CD4-positive, alpha-beta T cell treated with Interleukin-17A for 4 hours (primary cell): ENCODE measurements around the gene MECR.
"Not testable (repeated sequence)": the region's sequence is repeated elsewhere in the genome, so short reads cannot be mapped to it uniquely, and the experiment has no call there.

Experiments used
- DNase-seq: peaks from one replicate; pipeline ENCODE4 v3.0.0-alpha.2; 2020; ENCODE audit warnings: mixed read lengths

The MECR gene

DNA sequence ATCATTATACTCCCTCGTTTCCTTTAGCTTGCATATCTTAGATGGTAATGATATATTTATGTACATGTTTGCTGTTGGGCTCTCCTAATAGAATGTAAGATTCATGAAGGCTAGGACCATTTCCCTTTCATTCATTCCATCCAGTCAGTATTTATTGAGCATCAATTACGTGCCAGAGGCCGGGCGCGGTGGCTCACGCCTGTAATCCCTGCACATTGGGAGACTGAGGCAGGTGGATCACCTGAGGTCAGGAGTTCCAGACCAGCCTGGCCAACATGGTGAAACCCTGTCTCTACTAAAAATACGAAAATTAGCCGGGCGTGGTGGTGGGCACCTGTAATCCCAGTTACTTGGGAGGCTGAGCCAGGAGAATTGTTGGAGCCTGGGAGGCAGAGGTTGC lies 4.1 kb upstream of the MECR start:
- not testable (repeated sequence) for DNase-seq

DNA sequence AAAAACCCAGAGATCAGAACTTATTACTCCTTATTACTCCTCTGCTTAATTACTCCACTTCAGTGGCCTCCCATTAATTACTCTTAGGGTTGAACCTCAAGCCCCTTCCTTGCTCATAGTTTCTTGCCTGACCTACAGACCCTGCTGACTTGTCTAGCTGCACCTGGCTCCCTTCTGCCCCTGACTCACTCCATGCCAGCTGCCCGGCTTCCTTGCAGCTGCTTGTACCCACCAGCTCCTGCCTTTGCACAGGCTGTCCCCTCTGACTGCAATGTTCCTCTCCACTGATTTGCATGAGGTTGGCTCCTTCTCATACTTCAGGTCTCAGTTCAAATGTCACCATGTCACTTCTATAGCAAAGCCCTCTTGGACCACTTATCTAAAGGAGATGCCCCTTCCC lies 3.7 kb upstream of the MECR start:
- DNase-seq: no peak

DNA sequence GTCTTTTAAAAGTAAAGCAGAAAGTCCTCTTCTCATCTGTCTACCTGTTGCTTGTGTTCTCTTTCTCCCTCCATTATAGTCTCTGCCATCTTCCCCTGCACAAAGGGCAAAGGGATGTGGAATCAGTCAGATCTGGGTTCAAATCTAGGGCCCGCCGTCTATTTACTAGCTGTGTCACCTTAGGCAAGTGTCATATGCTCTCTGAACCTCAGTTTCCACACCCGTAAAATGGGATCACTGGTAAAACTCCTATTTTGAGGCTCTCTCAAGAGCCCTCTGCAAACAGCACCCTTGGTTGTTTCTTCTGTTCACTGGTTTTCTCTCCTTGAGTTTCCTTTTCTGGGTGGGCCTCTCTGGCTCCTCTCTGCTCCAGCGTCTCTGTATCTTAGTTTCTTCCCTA lies 3.0 kb upstream of the MECR start:
- no peak for DNase-seq

DNA sequence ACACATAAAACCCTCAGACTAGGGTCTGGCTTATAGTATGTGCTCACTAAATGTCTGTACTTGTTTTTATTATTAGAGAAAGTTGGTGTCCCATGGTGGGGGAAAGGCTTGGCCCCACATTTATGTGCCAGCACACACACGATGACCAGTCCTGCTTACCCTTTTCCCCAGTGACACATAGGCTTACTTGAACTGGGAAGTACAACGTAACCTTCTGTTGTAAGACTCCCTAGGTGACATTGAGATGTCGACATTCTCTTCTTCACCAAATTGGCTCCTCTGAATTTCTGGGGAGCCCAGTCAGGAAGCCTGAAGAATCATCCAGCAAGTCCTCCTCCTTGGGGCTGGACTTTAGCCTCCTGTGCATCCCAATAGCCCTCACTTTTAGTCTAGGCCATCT lies 1.7 kb upstream of the MECR start:
- DNase-seq: no peak

DNA sequence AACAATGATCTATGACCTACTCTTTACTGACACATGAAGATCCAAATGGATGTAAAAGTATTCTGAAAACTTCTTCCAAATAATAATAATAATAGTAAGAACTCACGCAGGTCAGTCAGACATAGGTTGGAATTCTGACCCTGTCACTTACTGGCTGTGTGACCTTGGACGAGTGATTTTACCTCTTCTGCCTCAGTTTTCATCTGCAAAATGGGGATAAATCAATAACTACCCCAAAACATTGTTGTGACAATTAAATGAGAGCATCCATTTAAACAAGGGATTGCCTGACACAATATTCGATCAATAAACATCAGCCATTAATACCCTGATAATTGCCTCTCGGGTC lies 556 bp downstream of the MECR start:
- DNase-seq: no peak

DNA sequence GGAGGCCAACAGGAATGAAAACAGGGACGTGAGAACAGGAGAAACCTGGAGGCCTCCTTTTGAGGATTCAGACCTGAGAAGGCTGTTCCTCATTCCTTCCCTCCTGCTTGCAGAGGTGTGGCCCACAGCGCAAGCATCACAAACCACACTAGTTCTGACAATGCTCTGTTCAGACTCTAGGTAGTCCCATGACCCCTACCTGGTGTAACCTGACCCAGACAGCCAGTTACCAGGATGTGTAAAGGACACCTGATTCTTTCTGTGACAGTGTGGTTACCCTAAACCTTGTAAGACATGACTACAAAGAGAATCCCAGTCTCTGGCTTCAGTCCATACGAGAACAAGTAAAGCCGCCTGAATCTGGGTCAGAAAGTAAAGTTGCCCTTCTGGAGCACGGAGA lies 3.2 kb downstream of the MECR start:
- no peak for DNase-seq

DNA sequence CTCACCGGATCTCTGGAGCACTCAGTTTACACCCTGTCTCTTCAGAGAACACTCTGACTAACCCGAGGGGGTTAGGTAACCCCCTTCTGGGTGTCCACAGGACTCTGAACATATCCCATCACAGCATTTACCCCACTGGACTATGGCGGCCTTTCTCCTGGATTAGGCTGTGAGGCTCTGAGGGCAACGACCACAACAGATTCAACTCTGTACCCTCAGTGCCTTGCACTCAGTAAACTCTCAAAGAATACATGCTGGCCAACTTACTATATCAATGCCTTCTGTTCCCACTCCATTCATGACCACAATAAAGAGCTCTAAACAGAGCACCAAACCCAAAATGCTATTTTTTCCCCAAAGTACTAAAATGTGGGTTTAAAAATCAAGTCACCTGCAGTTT lies 5.4 kb downstream of the MECR start:
- no peak for DNase-seq

DNA sequence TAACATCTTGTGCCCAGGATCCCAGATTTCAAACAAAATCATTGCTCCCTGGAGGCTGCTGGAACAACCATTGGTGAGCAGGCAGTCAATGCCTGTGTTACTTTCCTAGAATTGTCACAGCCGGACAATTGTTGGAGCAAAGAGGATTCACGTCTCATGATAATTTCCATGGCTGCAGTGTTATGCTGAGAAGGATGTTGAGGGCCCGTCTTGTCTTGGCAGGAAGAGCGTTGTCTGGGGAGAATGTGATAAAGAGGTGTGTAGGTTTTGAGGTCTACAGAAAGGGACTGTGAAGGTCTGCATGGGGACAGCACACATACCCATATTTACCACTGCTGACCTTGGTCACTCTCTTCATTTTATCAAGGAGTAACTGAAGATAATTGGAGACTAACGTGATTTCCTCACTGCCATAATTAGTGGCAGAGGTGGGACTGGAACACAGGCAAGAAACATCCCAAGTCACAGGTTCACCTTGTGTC lies 6.3 kb downstream of the MECR start:
- DNase-seq: no peak

DNA sequence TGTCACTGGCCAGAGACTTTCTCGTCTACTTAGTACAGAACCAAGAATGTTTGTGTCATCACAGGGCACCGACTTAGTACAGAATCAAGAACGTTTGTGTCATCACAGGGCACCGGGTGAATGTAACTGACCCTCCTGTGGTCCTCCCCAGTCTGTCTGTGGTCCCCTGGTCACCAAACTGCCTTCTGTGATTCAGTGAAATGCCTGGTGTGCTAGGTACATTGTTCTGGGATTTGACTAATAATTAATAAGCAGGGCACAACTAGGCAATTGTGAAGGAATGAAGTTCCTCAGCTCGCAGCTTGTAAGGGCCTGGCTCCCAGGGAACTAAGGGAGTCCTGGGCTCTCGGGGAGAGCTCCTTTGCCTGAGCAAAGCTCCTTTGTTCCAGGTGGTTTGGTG lies 7.2 kb downstream of the MECR start:
- DNase-seq: no peak

DNA sequence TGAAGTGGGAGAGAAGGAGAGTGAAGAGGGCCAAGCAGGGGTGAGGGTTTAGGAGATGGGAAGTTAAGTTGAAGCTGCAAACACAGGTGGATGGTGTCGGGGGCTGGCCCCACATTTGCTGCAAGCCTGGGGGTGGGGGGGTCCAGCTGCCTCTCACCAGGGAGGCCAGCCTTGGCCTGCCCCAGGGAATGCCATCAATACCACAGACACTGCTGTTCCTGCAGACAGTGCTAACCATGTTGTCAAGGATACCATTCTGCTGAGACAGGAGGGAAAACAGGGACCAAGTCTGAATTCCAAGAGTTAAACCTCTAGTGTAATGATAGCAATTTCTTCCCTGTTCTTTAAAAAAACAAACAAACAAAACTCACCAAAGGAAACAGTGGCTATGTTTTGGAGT lies 8.0 kb downstream of the MECR start:
- DNase-seq: no peak

DNA sequence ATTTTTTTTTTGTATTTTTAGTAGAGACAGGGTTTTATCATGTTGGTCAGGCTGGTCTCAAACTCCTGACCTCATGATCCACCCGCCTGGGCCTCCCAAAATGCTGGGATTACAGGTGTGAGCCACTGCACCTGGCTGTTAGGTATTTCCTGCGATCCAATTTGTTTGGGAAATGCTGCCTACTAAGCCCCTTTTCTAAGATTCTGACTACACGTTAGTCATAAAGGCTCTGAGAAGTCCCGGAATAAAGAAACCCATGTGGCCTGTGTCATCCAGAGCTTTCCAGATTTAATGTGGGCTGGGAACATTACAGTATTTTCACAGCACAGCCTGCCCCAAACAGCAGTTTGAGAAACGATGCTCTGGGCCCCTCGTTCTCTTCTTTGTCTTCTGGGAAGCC lies 8.5 kb downstream of the MECR start:
- DNase-seq: not testable (repeated sequence)

DNA sequence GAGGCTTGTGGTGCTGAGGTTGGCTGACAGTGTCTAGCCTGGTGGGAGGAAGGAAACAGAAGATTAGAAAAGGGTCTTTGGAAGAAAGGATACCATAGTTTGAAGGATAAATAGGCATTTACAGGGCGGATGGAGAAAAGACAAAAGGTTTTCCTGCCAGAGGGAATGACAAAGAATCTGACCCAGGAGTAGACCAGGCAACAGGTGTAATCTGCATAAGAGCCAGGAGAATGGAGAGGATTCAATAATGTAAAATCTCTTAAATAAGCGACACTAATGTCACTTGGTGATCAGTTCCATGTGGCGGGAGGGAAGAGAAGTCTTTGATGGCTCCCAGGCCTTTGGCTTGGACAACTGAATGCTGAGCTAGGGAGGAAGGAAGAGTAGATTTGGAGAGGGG lies 9.4 kb downstream of the MECR start:
- no peak for DNase-seq

DNA sequence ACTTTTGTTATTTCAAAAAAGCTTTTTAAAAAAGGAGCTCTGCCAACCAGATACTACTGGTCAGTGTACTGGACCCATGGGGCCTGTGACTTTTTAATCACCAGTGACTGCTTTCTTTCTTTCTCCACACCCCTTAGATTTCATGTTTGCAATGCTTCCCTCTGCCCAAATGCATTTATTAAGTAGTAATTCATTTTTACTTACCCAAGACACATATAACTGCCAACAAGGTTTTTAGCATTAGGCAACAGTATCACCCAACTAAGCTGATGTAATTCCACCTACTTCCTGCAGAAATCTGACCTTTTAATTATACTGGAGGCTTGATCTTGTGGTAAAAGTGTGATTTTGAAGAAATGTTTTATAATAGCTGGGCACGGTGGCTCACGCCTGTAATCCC lies 12.5 kb downstream of the MECR start:
- DNase-seq: no peak

DNA sequence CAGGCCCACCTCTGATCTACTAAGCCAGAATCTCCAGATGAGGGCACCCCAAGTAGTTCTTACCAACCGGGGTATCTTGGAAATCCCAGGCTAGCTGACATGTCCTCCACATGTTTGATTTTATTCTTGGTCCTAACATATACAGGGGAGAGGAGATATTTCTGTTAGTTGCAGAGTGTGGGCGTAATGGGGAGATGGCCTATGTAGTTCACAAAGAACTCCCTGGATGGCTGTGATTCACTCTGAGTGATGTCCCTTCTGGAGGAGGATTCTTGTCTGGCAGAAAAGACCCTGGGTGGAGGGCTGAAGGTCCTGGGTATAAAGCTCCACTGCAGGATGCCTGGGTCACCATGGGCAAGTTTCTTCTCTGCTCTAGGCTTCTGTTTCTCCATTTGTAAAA lies 13.1 kb downstream of the MECR start:
- DNase-seq: no peak

DNA sequence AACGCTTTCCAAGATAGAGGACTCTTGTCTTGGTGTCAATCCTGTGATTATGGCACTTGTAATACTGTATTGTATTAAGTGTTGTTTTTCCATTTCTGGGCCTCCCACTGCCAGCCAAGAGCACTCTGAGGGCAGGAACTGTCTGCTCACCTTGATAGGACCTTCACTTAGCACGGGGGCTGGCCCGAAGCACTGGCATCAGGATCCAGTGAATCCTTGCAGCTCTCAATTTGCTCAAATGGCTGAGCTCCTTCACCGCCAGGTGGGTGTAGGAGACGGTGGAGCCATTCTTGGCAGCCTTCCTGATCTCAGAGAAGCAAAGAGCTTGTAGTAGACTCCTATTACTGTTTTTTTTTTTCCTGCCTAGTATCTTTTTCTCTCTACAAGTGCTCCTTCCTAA lies 17.7 kb downstream of the MECR start:
- DNase-seq: no peak

DNA sequence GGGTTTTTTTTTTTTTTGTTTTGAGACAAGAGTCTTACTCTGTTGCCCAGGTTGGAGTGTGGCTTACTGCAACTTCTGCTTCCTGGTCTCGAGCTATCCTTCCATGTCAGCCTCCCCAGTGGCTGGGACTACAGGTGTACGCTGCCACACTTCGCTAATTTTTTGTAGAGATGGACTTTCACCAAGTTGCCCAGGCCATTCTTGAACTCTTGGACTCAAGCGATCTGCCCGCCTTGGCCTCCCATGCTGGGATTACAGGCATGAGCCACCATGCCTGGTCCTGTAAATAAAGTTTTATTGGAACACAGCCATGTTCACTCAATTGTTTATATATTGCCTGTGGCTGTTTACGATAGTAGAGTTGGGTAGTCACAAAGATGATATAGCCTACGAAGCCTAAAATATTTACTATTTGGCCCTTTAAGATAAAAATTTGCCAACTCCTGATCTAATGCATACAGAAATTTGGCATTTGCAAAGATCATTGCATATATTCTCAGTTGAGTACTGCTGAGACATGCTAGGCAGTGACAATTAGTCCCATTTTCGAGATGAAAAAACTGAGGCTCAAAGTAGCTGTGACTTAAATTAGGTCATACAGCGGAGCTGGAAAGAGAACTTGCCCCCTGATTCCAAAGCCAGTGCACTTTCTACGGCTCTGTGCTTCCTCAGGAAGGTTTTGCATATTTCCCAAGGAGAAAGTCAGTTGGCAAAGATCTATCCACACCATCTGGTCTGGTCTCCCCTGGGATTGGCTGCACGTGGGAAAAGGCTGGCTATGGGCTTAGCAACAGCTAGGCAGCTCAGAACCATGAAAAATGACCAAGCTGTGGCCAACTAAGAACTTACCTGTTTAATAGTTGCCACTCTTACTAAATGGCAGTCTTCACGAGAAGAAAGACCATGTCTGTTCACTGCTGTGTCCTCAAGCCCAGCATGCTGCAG lies 19.4 kb downstream of the MECR start:
- no peak for DNase-seq

DNA sequence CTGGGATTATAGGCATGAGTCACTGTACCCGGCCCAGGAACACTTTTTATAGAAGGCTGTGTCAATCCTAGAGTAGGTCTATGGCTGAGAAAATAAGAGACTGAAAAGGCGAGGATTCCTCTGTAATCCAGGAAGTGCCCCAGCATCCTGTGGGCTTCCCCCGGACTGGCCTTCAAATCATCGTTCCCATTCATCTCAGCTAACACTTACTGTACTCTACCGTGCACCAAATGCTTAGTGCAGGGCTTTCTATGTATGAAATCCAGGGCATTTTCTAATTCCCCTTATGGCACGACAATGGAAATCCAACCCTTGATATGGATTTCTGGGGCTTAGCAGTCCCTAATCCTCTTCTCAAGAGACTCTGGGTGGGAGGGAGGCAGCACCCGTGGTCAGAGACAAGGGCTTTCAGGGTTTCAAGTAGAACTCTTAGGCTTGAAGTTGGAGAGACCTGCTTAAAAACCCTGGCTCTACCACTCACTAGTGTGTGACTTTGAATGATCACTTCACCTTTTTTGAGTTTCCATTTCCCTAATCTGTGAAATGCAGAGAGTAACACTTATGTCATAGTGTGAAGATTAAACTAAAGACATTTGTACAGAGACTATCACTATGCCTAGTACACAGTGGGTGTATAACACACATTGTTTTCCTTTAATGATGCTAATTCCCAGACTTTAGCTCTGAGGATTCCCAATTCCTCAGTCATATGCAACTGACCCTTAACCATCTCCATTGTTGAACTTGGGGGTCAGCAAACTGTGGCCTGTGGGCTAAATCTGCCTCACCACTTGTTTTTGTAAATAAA lies 20.3 kb downstream of the MECR start:
- DNase-seq: no peak

DNA sequence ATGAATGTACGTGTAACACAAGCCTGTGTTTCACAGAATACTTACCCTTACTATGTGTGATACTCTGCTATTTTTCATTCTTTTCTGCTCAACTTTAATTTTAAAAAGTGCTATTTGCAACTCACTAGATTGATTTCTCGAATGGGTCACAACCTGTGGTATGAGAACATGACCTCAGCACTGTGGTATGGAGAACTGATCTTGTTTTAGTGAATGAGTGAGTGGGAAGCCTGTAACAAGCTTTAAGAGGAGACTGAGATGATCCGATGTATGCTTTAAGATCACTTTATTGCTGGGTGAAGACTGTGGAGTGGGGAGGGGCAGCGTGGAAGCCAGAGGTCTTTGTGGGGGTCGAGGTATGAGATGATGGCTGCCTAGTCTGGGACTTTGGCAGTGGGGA lies 21.6 kb downstream of the MECR start:
- DNase-seq: no peak

DNA sequence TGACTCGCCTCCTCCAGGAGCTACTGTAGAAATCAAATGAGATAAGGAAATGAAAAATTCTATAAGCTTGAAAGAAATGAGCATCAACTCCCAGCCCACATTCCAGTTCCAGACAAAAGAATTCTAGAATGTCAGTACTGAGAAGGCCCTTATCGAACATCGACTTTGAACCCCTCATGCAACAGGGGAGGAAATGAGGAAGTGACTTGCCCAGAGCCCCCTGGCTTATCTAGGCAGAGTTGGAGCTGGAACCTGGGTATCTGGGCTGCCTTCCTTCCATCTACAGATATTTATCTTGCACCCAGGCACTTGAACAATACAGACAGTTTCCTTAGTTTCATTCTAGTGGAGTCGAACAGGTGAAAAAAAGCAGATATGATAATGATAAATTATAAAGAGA lies 22.3 kb downstream of the MECR start:
- DNase-seq: no peak

DNA sequence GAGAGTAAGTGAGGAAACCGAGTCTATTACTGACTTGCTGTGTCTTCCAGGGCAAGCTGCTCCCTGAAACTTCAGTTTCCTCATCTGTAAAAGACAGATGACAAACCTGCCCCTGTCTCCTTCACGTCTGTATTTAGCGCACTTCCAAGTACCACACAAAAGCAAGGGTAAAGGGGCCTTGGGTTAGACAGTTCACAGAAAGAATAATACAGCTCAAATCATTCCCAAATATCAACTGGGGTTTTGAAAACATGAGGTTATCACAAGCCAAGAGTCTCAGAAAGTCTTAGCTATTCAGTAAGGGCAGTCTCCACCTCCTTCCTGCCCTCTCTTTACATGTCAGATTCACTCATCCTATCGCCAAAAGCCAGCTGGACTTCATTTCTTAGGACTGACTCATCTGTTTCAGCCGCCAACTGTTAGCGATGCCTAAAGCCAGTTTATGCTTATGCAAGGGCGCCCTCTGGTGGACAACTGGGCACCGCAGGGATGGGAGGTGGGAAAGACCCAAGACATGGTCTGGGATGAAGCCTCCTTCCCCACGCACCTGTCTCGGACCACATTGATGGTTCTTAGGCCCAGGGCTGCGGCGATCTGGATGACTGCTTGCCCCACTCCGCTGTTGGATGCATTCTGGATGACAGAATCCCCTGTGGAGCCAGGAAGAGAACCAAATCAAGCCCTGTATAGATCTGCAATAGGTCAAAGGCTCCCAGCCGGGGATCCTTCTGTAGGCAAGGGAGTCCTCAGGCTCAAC lies 28.0 kb downstream of the MECR start:
- peak; percentile 94 for DNase-seq

DNA sequence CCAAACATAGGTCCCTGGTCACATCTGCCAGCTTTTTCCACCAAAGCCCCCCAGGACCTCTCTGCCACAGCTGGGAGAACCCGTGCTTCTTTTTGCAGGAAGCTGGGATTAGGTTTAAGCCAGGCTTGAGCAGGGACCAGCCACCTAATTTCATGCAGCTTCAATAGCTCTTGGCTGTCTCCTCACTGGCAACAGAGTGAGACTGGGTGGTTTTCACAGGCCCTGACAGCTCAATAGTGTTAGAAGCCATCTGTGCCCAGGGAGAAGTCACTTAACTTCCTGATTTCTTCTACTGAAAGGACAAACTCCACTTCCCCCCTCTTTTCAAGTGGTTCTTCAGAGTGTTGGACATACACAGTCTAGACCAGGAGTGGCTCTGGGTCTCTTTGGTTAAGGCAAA lies 28.7 kb downstream of the MECR start:
- no peak for DNase-seq

DNA sequence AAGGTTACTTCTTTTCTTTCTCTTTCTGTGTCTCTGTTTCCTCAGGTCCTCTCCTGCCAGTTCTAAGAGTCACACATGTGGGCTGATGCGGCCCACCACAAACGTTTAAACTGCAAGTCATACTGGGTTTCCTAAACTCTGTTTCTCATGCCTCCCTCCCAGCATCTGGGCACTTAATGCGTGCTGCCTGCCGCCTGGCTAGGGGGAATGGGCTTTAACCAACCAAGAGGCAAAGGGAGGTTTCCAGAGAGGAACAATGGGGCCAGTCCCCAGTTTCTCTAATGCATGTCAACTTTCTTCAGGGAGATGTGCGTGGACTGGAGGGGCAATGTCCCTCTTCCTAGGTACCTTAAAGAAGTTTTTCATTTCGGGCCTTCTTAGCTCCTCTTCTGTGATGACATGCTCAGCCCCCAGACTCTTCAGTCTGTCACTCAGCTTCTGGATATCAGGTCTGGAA lies 29.1 kb downstream of the MECR start:
- no peak for DNase-seq

DNA sequence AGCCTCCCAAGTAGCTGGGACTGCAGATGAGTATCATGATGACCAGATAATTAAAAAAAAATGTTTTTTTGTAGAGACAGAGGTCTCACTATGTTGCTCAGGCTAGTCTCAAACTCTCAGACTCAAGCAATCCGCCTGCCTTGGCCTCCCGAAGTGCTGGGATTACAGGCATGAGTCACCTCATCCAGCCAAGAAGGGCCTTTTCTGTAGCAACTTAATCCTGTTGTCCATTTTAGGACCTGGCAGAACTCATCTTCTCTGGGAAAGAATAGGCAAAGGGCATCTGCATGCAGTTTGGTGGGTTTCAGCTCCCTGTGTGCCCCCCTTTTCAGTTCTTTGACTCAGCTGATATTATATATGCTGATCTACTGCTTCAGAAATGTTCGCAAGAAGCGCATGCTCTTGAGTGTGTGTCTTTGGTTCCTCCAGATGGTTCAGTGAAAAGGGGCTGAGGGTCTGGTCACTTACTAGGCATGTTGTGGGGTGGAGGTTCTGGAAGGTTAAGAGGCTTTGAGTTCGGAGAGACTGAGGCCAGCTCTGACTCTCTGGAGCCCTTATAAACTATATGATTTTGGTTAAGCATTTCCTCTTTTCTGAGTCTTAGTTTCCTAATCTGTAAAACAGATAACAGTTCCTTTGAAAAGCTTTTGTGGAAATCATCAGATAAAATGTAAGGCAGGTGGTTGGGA lies 29.7 kb downstream of the MECR start:
- no peak for DNase-seq
